ENCODE results near the gene SGF29.
"Not testable (repeated sequence)": the region's sequence is repeated elsewhere in the genome, so short reads cannot be mapped to it uniquely, and the experiment has no call there.

DNA sequence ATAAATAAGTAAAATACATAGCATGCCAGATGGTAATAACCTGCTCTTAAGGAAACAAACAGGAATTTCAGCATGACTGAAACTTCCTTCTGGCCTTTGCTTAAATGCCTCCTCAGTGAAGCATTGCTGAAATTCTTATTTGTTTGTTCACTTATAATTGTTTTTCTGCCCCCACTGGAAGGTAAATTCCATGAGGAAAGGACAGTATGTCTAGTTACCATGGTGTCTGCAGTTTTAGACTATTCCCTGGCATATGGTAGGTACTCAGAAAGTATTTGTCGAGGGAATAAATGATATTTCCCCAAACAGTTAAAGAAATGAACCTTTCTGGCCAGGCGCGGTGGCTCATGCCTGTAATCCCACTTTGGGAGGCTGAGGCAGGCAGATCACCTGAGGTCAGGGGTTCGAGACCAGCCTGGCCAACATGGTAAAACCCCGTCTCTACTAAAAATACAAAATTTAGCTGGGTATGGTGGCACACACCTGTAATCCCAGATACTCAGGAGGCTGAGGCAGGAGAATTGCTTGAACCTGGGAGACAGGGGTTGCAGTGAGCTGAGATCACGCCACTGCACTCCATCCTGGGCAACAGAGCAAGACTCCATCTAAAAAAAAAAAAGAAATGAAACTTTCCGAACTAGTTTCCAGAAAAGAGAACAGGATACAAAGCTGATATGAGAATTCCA, 26.5 kb upstream of the SGF29 start:
- TF ChIP-seq, protein P1, sequence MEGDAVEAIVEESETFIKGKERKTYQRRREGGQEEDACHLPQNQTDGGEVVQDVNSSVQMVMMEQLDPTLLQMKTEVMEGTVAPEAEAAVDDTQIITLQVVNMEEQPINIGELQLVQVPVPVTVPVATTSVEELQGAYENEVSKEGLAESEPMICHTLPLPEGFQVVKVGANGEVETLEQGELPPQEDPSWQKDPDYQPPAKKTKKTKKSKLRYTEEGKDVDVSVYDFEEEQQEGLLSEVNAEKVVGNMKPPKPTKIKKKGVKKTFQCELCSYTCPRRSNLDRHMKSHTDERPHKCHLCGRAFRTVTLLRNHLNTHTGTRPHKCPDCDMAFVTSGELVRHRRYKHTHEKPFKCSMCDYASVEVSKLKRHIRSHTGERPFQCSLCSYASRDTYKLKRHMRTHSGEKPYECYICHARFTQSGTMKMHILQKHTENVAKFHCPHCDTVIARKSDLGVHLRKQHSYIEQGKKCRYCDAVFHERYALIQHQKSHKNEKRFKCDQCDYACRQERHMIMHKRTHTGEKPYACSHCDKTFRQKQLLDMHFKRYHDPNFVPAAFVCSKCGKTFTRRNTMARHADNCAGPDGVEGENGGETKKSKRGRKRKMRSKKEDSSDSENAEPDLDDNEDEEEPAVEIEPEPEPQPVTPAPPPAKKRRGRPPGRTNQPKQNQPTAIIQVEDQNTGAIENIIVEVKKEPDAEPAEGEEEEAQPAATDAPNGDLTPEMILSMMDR (conservative IDR thresholded peaks at IDR 0.05) = not testable (repeated sequence)
- not testable (repeated sequence) for TF ChIP-seq EZH2 (IDR thresholded peaks at IDR 0.05; ENCODE audit: low read depth)

Measured in PC-9 (cell line).